DOHH2 (cell line): ENCODE measurements around the gene ROCK2.

ENCODE experiments used
- EZH2phosphoT487 ChIP-seq: fragments of 200-600 bp; sonication (generic); IDR thresholded peaks from 2 replicates; pipeline ENCODE4 v1.6.1; 2017; ENCODE audit warnings: borderline replicate concordance, mild to moderate bottlenecking, antibody characterized with exemption, low read length, moderate library complexity, mixed read lengths
- TF ChIP-seq, protein P1 (sequence below): fragments of 200-600 bp; sonication (generic); IDR thresholded peaks from one replicate; pipeline ENCODE4 v1.5.1; 2014; ENCODE audit warnings: antibody characterized with exemption, mild to moderate bottlenecking, low read depth, low read length; ENCODE audit not compliant: poor library complexity, severe bottlenecking

DNA sequence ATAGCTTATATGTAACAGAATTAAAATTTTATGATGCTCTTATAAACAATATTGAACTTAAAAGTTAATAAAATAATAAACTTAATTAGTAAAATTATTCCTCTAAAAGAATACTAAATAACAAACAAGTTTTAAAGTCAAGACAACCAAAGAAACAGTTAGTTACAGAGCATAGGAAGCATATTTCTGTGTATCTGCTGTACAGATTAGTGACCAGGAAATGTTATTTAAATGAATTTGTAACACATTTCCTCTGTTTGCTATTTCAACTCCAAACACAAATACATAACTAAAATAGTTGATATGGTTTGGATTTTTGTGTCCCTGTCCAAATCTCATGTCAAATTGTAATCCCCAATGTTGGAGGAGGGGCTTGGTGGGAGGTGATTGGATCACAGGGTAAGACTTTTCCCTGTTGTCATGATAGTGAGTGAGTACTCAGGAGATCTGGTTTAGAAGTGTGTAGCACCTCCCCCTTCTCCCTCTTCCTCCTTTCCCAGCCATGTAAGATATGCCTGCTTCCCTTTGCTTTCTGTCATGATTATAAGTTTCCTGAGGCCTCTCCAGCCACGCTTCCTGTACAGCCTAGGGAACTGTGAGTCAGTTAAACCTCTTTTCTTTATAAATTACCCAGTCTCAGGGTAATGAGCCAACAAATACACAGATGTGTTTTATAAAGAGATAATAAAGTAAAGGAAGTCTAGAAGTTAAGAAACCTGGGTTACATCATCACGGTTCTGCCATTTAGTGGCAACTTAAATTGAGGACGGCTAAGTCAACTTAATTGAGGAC lies 51.8 kb downstream of the ROCK2 start:
- TF ChIP-seq, protein P1, sequence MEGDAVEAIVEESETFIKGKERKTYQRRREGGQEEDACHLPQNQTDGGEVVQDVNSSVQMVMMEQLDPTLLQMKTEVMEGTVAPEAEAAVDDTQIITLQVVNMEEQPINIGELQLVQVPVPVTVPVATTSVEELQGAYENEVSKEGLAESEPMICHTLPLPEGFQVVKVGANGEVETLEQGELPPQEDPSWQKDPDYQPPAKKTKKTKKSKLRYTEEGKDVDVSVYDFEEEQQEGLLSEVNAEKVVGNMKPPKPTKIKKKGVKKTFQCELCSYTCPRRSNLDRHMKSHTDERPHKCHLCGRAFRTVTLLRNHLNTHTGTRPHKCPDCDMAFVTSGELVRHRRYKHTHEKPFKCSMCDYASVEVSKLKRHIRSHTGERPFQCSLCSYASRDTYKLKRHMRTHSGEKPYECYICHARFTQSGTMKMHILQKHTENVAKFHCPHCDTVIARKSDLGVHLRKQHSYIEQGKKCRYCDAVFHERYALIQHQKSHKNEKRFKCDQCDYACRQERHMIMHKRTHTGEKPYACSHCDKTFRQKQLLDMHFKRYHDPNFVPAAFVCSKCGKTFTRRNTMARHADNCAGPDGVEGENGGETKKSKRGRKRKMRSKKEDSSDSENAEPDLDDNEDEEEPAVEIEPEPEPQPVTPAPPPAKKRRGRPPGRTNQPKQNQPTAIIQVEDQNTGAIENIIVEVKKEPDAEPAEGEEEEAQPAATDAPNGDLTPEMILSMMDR, result no peak
- no peak for TF ChIP-seq EZH2phosphoT487
